Thoracic aorta (tissue), 2 donors: ENCODE measurements around the gene ZNF555. TPM values are rescaled to one million over a fixed set of nuclear protein-coding genes. Genes with fewer than 3 reads are reported as not detected.

Experiments
- ATAC-seq: fragments of 150-250 bp; one replicate; pipeline ENCODE4 v1.8.0; 2017; ENCODE audit warnings: low read depth; ENCODE audit not compliant: insufficient number of reproducible peaks, low FRiP score
- DNase-seq: peaks from one replicate; pipeline ENCODE4 v3.0.0-alpha.2; 2020; ENCODE audit warnings: low spot score
- H3K27ac ChIP-seq, 2 donors: fragments of 200-600 bp; sonication (generic); 1 replicate in 1 of 2; 2 replicates in 1 of 2; pipeline ENCODE4 v1.5.1; 2016; ENCODE audit warnings: mild to moderate bottlenecking in 2 of 2, moderate library complexity in 2 of 2
- H3K27me3 ChIP-seq: fragments of 200-600 bp; sonication (generic); replicated peaks from 2 replicates; pipeline ENCODE4 v1.6.0; 2016; ENCODE audit warnings: mild to moderate bottlenecking; ENCODE audit not compliant: insufficient read depth
- H3K36me3 ChIP-seq: fragments of 200-600 bp; sonication (generic); one replicate; pipeline ENCODE4 v1.5.1; 2016
- H3K4me1 ChIP-seq, 2 donors: fragments of 200-600 bp; sonication (generic); 1 replicate in 1 of 2; 2 replicates in 1 of 2; pipeline versions ENCODE4 v1.5.1 to v1.6.0; 2016; ENCODE audit warnings: low read depth in 2 of 2, mild to moderate bottlenecking in 1 of 2; ENCODE audit not compliant: control insufficient read depth in 1 of 2
- H3K4me3 ChIP-seq: fragments of 200-600 bp; sonication (generic); 2 replicates; pipeline ENCODE4 v1.5.1; 2016; ENCODE audit warnings: mild to moderate bottlenecking
- H3K9me3 ChIP-seq: fragments of 200-600 bp; sonication (generic); 2 replicates; pipeline ENCODE4 v1.5.1; 2016
- total RNA-seq, 2 donors: library from RNA; depleted of rRNA; stranded (reverse); fragments of >200 nt; gene quantifications; one replicate each; pipeline versions ENCODE4 v1.1.0 to v1.2.3, GENCODE V29; 2016
- TF ChIP-seq, protein P1 (sequence below): fragments of 200-600 bp; sonication (generic); IDR thresholded peaks from one replicate; pipeline ENCODE4 v1.5.1; 2019; ENCODE audit warnings: antibody characterized with exemption

The ZNF555 gene
- total RNA-seq, 2 donors from 2014 or later, result 5.4 to 12.5 TPM

DNA sequence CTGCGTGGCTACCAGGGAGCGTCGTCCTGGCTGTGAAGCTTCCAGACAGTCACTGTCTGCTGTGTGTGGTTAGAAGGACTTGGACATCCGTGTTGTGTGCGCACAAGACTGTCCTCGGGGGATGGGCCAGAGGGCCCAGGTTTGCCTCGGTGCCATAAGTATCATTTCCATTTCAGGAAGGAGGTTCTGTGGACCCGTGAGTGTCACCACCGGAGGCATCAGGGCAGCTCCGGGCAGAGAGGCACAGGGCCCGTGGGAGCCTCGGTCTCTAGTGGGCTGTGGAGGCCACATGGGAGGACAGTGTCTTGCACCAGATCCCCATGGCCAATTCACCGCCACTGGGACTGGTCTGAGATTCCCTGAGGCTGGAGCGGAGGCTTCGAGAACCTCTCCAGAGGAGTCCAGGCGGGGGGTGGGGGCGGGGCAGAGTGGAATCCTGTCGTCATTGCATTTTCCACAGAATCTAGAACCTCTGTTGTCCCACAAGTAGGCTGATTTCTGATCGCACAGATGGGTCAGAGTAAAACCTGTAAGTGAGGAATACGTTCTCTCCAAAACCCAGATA lies 65.4 kb downstream of the ZNF555 start:
- H3K4me3 ChIP-seq, result no peak overlapping the region
- no peaks in the 10 kb centered on the region for H3K36me3 ChIP-seq
- peaks cover under 1 to 3% of the 10 kb centered on the region in 2 donors for H3K4me1 ChIP-seq
- TF ChIP-seq, protein P1, sequence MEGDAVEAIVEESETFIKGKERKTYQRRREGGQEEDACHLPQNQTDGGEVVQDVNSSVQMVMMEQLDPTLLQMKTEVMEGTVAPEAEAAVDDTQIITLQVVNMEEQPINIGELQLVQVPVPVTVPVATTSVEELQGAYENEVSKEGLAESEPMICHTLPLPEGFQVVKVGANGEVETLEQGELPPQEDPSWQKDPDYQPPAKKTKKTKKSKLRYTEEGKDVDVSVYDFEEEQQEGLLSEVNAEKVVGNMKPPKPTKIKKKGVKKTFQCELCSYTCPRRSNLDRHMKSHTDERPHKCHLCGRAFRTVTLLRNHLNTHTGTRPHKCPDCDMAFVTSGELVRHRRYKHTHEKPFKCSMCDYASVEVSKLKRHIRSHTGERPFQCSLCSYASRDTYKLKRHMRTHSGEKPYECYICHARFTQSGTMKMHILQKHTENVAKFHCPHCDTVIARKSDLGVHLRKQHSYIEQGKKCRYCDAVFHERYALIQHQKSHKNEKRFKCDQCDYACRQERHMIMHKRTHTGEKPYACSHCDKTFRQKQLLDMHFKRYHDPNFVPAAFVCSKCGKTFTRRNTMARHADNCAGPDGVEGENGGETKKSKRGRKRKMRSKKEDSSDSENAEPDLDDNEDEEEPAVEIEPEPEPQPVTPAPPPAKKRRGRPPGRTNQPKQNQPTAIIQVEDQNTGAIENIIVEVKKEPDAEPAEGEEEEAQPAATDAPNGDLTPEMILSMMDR, result no peak
- H3K27ac ChIP-seq, result no peak overlapping the region
- no peak for DNase-seq
- H3K9me3 ChIP-seq, result no peaks in the 10 kb centered on the region
- H3K27me3 ChIP-seq, result no peaks in the 10 kb centered on the region
- no peak for ATAC-seq

Other genes with a start within 250 kb of the ZNF555 start
- gene GNG7, start 138.8 kb upstream of the ZNF555 start, total RNA-seq, result 1 to 10 TPM; 2.3 to 3.2 TPM
- gene DIRAS1, start 120.1 kb upstream of the ZNF555 start, total RNA-seq, result 1 to 10 TPM in 1 of 2 donors, not detected in 1; 2.3 TPM
- 10 to 100 TPM; 26.6 to 37.6 TPM for gene SLC39A3, start 101.5 kb upstream of the ZNF555 start, total RNA-seq
- gene SGTA, start 58.2 kb upstream of the ZNF555 start, total RNA-seq, result 10 to 100 TPM; 43.7 to 46.4 TPM
- 10 to 100 TPM; 31.3 to 55.2 TPM for gene THOP1, start 56.0 kb upstream of the ZNF555 start, total RNA-seq
- gene ZNF554, start 21.6 kb upstream of the ZNF555 start, total RNA-seq, result 1 to 10 TPM; 2.8 to 4.4 TPM
- under 1 TPM in 1 of 2 donors, not detected in 1; 0.49 TPM for gene ZNF556, start 25.9 kb downstream of the ZNF555 start, total RNA-seq
- gene ZNF57, start 59.5 kb downstream of the ZNF555 start, total RNA-seq, result 1 to 10 TPM; 4.0 to 4.2 TPM
- 1 to 10 TPM; 1.2 to 4.6 TPM for gene ZNF77, start 103.5 kb downstream of the ZNF555 start, total RNA-seq
- gene TLE6, start 136.1 kb downstream of the ZNF555 start, total RNA-seq, result 1 to 10 TPM; 5.3 to 7.8 TPM
- gene TLE2, start 187.8 kb downstream of the ZNF555 start, total RNA-seq, result 100 to 1,000 TPM in 1 of 2 donors, 10 to 100 TPM in 1; 46.7 to 154 TPM
- 100 to 1,000 TPM; 346 to 448 TPM for gene TLE5, start 221.0 kb downstream of the ZNF555 start, total RNA-seq